G401 (cell line): ENCODE results near the gene SLC39A10. TPM values are rescaled to one million over a fixed set of nuclear protein-coding genes. Genes with fewer than 3 reads are reported as not detected.

Experiments
- DNase-seq: peaks from one replicate; pipeline ENCODE4 v3.0.0-alpha.2; 2015; ENCODE audit warnings: low spot score
- in situ Hi-C: cut with HindIII; loops from 2 replicates; pipeline ENCODE4 v1.10.0; 2016; ENCODE audit warnings: low sequenced_read_pairs, mixed read lengths
- total RNA-seq: library from RNA; depleted of rRNA; stranded (reverse); fragments of >200 nt; shearing (Covaris generic); gene quantifications from 2 replicates; pipeline ENCODE4 v1.2.3, GENCODE V29; 2014

SLC39A10 gene
- total RNA-seq, 1 experiment from 2014 or later, result 20.3 TPM

- DNase-seq, result no peak
- in situ Hi-C loops, result no loop called here
These were observed 43.5 kb downstream of the SLC39A10 start for GRCh38 chr2:195700480-195700879.

DNA sequence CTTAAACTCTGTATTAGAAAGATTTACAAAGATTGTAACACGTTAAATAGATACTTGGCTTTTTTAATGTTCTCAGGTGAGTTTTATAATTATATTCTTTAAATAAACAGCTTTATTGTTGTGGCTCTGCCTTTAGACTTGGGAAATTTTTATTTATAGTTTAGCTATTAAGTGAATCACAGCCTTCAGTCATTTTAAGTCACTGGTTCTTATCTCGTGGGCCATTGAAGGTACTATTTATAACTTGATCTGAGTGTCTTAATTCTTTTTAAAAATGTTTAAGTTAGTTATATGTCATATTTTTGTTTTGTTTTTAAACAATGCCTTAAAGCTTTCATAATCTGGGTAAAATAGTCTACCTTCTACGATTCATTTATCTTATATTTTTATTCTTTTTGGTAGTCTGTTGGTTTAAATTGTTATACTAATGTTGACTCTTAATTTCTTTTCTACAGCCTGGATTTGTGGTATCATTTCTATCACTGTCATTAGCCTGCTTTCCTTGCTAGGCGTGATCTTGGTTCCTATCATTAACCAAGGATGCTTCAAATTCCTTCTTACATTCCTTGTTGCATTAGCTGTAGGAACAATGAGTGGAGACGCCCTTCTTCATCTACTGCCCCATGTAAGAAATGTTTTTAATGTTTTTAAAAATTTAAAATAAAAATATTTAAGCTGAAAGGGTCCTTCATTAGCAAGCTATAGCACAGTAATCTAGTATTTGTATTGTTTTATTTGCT is 49.3 kb downstream of the SLC39A10 start:
- DNase-seq, result no peak
- in situ Hi-C loops, result no loop called here

DNA sequence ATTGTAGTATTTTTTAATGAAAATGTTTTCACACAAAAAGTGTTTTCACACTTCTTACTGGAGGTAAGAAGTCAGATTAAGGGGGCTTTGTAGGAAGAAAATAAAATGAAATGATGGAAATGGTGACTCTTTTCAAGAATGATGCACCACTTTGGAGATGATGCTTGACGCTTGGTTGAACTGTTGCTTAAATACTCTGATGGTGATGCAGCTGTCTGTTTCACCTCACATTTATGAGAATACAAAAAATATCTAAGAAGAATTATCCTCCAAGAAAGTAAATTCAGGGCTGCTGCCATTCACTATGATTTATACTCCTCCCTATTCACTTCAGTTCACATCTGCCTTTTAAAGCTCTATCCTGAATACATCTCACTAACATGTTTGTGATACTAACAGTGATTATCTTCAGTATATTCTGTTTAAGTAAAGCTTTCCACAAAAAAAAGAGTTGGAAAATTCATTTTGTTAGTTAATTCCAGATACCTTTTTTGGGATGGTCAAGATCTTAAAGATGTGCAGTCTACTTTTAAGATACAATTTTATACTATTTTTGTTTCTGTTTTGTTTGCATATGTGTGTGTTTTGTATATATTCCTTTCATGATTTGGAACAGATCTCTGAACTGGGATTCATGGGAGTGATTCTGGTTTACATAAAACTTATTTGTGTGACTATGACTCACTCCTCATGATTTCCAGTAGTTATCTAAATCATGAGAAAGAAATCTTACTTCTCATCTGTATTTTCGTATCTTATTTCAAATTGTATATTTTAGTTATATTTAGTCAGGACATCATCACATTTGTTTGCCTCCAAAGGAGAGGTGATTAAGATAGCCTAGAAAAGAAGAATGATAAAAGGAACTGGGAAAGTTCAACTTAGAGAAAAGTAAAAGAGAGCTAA is 53.1 kb downstream of the SLC39A10 start:
- DNase-seq, result no peak
- in situ Hi-C loops, result no loop called here

- in situ Hi-C loops, result no loop called here
- DNase-seq, result no peak
These were observed 54.5 kb downstream of the SLC39A10 start for GRCh38 chr2:195711478-195711877.

- DNase-seq, result no peak
- in situ Hi-C loops, result no loop called here
These were observed 59.4 kb downstream of the SLC39A10 start for GRCh38 chr2:195716466-195716865.

DNA sequence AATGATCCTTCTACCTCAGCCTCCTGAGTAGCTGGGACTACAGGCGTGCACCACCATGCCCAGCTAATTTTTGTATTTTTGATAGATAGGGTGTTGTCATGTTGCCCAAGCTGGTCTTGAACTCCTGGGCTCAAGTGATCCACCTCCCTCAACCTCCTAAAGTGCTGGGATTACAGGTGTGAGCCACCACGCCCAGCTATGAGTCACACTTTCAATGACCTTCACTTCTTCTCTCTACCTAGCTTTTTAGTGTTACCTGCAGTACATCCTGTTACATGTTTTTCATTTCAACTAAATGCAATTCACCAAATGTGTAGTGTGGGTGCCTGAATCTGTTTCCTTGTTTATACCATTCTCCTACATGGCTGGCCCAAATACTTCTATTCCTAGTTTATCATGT is 64.0 kb downstream of the SLC39A10 start:
- DNase-seq, result no peak
- in situ Hi-C loops, result no loop called here

- DNase-seq, result no peak
These were observed 65.0 kb downstream of the SLC39A10 start for GRCh38 chr2:195722075-195722474.

DNA sequence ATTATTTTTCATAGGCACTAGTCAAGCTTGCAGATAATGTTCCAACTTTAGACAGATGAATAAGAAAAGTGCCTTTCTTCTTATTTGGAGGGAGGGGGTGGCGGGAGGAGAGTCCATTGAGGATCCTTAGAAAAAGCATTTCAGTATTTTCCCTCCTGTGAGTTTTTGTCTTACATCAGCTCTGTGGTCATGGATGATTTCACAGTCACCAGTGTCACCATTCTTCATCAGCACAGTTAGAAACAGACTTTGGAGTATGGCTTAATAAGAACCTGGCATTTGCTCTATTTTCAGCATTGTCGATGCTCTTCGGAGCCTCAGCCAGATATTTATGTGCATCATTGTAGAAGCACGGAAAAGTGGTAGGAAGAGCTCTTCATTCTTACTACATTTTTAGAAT is 70.1 kb downstream of the SLC39A10 start:
- no peak for DNase-seq
- in situ Hi-C loops, result no loop called here

More at GRCh38 chr2:195722075-195722474, 65.0 kb downstream of the SLC39A10 start:
- in situ Hi-C loops, result no loop called here

DNA sequence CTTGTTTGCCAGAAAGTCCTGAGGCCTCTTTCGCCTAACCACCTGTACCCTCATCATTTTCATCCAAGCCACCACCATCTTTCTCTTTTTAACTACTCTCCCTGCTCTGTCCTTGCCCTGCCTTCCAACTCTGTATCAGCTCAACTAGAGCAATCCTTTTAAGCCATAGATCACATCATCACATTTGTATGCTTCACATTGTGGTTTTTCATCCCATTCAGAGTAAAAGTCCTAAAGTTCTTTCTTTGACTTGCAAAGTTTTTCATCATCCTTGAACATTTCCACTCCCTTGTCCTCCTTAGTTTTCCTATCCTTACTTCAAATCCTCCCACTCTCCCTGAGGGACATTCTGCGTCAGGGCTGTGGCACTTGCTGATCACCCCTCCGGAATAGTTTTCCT is 73.9 kb downstream of the SLC39A10 start:
- no peak for DNase-seq
- in situ Hi-C loops, result no loop called here

DNA sequence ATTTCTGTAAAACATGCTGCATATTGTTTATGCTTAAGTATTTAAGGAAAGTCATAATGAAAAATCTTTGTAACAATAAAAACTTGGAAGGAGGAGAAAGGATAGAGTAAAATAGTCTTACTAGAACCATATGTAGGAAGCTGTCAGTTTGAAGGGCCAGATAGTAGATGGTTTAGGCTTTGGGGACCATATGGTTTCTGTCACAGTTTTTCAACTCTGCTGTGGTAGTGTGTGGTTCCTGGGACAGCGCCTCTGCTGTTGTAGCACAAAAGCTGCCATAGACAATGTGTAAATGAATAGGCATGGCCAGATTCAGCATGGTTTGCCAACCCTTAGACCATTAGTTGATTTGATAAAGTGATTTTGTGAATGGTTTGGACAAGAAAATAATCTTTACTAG is 75.5 kb downstream of the SLC39A10 start:
- in situ Hi-C loops, result no loop called here
- no peak for DNase-seq

DNA sequence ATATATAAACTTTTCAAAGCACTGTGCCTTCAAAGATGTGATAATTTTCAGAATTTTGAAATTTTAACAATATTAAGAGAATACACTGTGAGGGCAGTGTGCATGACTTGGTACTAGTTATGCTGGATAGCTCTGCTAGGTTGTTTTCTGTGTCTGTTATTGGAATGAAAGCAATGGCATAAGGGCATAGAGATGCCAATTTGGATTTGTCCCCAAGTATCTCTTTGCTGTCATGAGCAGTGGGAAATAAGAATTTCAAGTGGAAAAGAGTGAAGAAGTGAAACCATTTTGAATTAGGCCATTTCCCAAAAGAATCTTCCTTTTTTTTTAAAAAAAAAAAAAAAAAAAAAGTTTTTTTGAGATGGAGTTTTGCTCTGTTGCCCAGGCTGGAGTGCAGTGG is 76.8 kb downstream of the SLC39A10 start:
- DNase-seq, result no peak
- in situ Hi-C loops, result no loop called here

DNA sequence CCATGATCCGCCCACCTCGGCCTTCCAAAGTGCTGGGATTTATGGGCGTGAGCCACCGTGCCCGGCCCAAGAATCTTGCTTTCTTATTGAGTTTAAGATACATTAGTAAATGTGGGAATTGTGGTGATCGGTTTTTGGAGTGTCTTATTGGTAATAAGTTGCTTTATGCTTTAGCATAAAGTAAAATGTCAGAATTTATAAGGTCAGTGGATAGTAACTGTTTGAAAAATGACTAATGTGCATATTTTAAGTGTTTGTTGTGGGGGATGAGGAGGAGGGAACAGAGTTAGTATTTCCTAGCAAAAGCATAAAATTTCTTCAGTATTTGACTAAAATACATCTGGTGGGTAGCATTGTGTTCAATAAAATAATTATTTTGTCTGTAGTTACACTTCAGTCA is 77.4 kb downstream of the SLC39A10 start:
- in situ Hi-C loops, result no loop called here
- no peak for DNase-seq

DNA sequence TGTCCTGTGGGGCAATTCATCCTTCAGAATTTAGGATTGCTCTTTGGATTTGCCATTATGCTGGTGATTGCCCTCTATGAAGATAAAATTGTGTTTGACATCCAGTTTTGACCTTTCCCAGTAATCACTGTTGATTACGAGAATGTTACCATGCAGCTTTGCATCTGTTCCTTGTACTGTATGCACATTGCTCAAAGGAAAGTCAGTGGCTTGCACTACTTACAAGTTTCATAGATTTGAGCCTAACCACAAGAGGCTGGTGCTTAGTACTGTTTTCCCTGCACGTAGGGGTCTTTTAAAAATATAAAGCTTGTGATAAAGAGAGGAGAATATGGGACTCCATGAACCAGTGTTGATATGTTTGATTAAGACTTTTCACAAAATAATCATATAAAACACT is 77.9 kb downstream of the SLC39A10 start:
- in situ Hi-C loops, result no loop called here
- no peak for DNase-seq

GRCh38 chr2:195735347-195735746 is 78.3 kb downstream of the SLC39A10 start:
- no peak for DNase-seq

GRCh38 chr2:195737511-195738325 is 80.7 kb downstream of the SLC39A10 start:
- in situ Hi-C loops, result no loop called here
- DNase-seq, result no peak

More at GRCh38 chr2:195735347-195735746, 78.3 kb downstream of the SLC39A10 start:
- in situ Hi-C loops, result no loop called here

GRCh38 chr2:195741191-195741590 is 84.2 kb downstream of the SLC39A10 start:
- in situ Hi-C loops, result no loop called here
- no peak for DNase-seq

GRCh38 chr2:195756218-195756942 is 99.4 kb downstream of the SLC39A10 start:
- no peak for DNase-seq
- in situ Hi-C loops, result no loop called here

DNA sequence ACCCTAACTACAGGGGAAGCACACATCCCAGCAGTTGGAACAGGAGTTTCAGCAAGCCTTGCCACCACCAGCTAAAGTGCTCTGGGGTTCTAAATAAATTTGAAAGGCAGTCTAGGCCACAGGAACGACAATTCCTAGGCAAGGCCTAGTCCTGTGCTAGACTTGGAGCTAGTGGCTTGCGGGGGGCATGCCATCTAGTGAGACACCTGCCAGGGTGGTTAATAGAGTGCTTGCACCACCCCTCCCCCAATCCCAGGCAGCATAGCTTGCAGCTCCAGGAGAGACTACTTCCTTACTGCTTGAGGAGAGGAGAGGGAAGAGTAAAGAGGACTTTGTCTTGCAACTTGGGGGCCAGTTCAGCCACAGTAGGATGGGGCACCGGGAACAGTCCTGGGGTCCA is 101.8 kb downstream of the SLC39A10 start:
- in situ Hi-C loops, result no loop called here
- no peak for DNase-seq

- in situ Hi-C loops, result no loop called here
- DNase-seq, result no peak
These were observed 102.9 kb downstream of the SLC39A10 start for GRCh38 chr2:195759877-195760276.
